CD4-positive, alpha-beta T cell treated with Interleukin-12 subunit alpha and Interleukin-12 subunit beta, for 1 hour (primary cell): ENCODE results near the gene MAGI3.
"Not testable (repeated sequence)": the region's sequence is repeated elsewhere in the genome, so short reads cannot be mapped to it uniquely, and the experiment has no call there.

Source experiments
- DNase-seq: peaks from one replicate; pipeline ENCODE4 v3.0.0-alpha.2; 2020

The MAGI3 gene

GRCh38 chr1:113451710-113452109 is 61.4 kb downstream of the MAGI3 start:
- DNase-seq = no peak

GRCh38 chr1:113452921-113453770 is 62.8 kb downstream of the MAGI3 start:
- DNase-seq = peak; percentile 21

GRCh38 chr1:113453771-113454083 is 63.4 kb downstream of the MAGI3 start:
- no peak for DNase-seq

GRCh38 chr1:113455374-113455773 is 65.1 kb downstream of the MAGI3 start:
- no peak for DNase-seq

GRCh38 chr1:113456967-113457366 is 66.7 kb downstream of the MAGI3 start:
- DNase-seq = no peak

GRCh38 chr1:113459279-113459678 is 69.0 kb downstream of the MAGI3 start:
- no peak for DNase-seq

GRCh38 chr1:113467991-113468390 is 77.7 kb downstream of the MAGI3 start:
- no peak for DNase-seq

GRCh38 chr1:113478427-113479195 is 88.3 kb downstream of the MAGI3 start:
- not testable (repeated sequence) for DNase-seq

GRCh38 chr1:113479713-113480676 is 89.7 kb downstream of the MAGI3 start:
- no peak for DNase-seq

GRCh38 chr1:113485131-113485530 is 94.8 kb downstream of the MAGI3 start:
- not testable (repeated sequence) for DNase-seq

- DNase-seq = no peak
These were observed 98.4 kb downstream of the MAGI3 start for GRCh38 chr1:113488576-113489177.

GRCh38 chr1:113490384-113490783 is 100.1 kb downstream of the MAGI3 start:
- DNase-seq = no peak

GRCh38 chr1:113493533-113493932 is 103.2 kb downstream of the MAGI3 start:
- DNase-seq = no peak

- no peak for DNase-seq
These were observed 115.0 kb downstream of the MAGI3 start for GRCh38 chr1:113505357-113505756.

GRCh38 chr1:113507552-113508214 is 117.4 kb downstream of the MAGI3 start:
- no peak for DNase-seq

- DNase-seq = no peak
These were observed 118.2 kb downstream of the MAGI3 start for GRCh38 chr1:113508364-113509164.

GRCh38 chr1:113509766-113510165 is 119.5 kb downstream of the MAGI3 start:
- DNase-seq = not testable (repeated sequence)

- DNase-seq = no peak
These were observed 121.0 kb downstream of the MAGI3 start for GRCh38 chr1:113511269-113511668.

GRCh38 chr1:113515498-113515897 is 125.2 kb downstream of the MAGI3 start:
- no peak for DNase-seq

GRCh38 chr1:113517346-113517745 is 127.0 kb downstream of the MAGI3 start:
- no peak for DNase-seq

GRCh38 chr1:113517983-113518382 is 127.7 kb downstream of the MAGI3 start:
- DNase-seq = no peak
